ENCODE data around the gene ERN2.

ERN2 gene

GRCh38 chr16:23690771-23691482, 22.1 kb downstream of the ERN2 start:
- no peaks in the 10 kb centered on the region for H3K9me3 ChIP-seq (ENCODE audit: insufficient read depth, low read depth, low read length)
- H3K27me3 ChIP-seq (ENCODE audit: insufficient read depth, low read length, poor library complexity, severe bottlenecking), result no peaks in the 10 kb centered on the region
- no peaks in the 10 kb centered on the region for H3F3A ChIP-seq (ENCODE audit: low read depth)
- no peaks in the 10 kb centered on the region for H3K9me2 ChIP-seq (replicated peaks; ENCODE audit: low read depth, low read length)
- no peak overlapping the region for H2AFZ ChIP-seq (ENCODE audit: low read length)
- TF ChIP-seq EZH2phosphoT487 (IDR thresholded peaks at IDR 0.05; ENCODE audit: borderline replicate concordance) (no peak), CTCF (conservative IDR thresholded peaks at IDR 0.05; ENCODE audit: low read length) (no peak)
- H3K79me2 ChIP-seq (ENCODE audit: insufficient read depth, low read length), result peaks cover 16% of the 10 kb centered on the region
- peaks cover 16% of the 10 kb centered on the region for H4K20me1 ChIP-seq (ENCODE audit: insufficient read depth, low read length, poor library complexity, severe bottlenecking)
- H3K36me3 ChIP-seq (ENCODE audit: insufficient read depth, low read length), result peaks cover 62% of the 10 kb centered on the region; the same call in 1 of the 2 replicates
- H3K4me2 ChIP-seq (ENCODE audit: low read depth, low read length, poor library complexity, severe bottlenecking), result no peak overlapping the region
- H3K9ac ChIP-seq (ENCODE audit: low read depth, low read length, poor library complexity, severe bottlenecking), result no peak overlapping the region
- no peak overlapping the region for H3K4me3 ChIP-seq (ENCODE audit: low read length, poor library complexity, severe bottlenecking)
- H3K4me1 ChIP-seq (ENCODE audit: insufficient read depth, low read length, poor library complexity, severe bottlenecking), result no peaks in the 10 kb centered on the region

GRCh38 chr16:23689442-23690187, 23.4 kb downstream of the ERN2 start:
- Histone ChIP-seq H3F3A (ENCODE audit: low read depth) (no peaks in the 10 kb centered on the region), H3K79me2 (ENCODE audit: insufficient read depth, low read length) (peaks cover 28% of the 10 kb centered on the region), H3K9me2 (replicated peaks; ENCODE audit: low read depth, low read length) (no peaks in the 10 kb centered on the region), H3K36me3 (ENCODE audit: insufficient read depth, low read length) (peaks cover 72% of the 10 kb centered on the region; the same call in 1 of the 2 replicates), H2AFZ (ENCODE audit: low read length) (no peak overlapping the region), H4K20me1 (ENCODE audit: insufficient read depth, low read length, poor library complexity, severe bottlenecking) (peaks cover 22% of the 10 kb centered on the region), H3K4me2 (ENCODE audit: low read depth, low read length, poor library complexity, severe bottlenecking) (no peak overlapping the region), H3K9me3 (ENCODE audit: insufficient read depth, low read depth, low read length) (no peaks in the 10 kb centered on the region), H3K4me3 (ENCODE audit: low read length, poor library complexity, severe bottlenecking) (no peak overlapping the region), H3K9ac (ENCODE audit: low read depth, low read length, poor library complexity, severe bottlenecking) (no peak overlapping the region), H3K4me1 (ENCODE audit: insufficient read depth, low read length, poor library complexity, severe bottlenecking) (no peaks in the 10 kb centered on the region), H3K27me3 (ENCODE audit: insufficient read depth, low read length, poor library complexity, severe bottlenecking) (no peaks in the 10 kb centered on the region)
- TF ChIP-seq CTCF (conservative IDR thresholded peaks at IDR 0.05; ENCODE audit: low read length) (no peak), EZH2phosphoT487 (IDR thresholded peaks at IDR 0.05; ENCODE audit: borderline replicate concordance) (no peak)

- peaks cover 90% of the 10 kb centered on the region for H3K36me3 ChIP-seq (ENCODE audit: insufficient read depth, low read length)
- H3K4me2 ChIP-seq (ENCODE audit: low read depth, low read length, poor library complexity, severe bottlenecking), result no peak overlapping the region
- H3F3A ChIP-seq (ENCODE audit: low read depth), result no peaks in the 10 kb centered on the region
Measured at GRCh38 chr16:23687034-23687808, 25.8 kb downstream of the ERN2 start.

More at GRCh38 chr16:23687034-23687808, 25.8 kb downstream of the ERN2 start:
- Histone ChIP-seq H3K27me3 (ENCODE audit: insufficient read depth, low read length, poor library complexity, severe bottlenecking) (no peaks in the 10 kb centered on the region), H4K20me1 (ENCODE audit: insufficient read depth, low read length, poor library complexity, severe bottlenecking) (peaks cover 33% of the 10 kb centered on the region), H3K9me3 (ENCODE audit: insufficient read depth, low read depth, low read length) (no peaks in the 10 kb centered on the region), H3K9ac (ENCODE audit: low read depth, low read length, poor library complexity, severe bottlenecking) (no peak overlapping the region), H3K79me2 (ENCODE audit: insufficient read depth, low read length) (peaks cover 52% of the 10 kb centered on the region), H3K9me2 (replicated peaks; ENCODE audit: low read depth, low read length) (no peaks in the 10 kb centered on the region), H3K4me1 (ENCODE audit: insufficient read depth, low read length, poor library complexity, severe bottlenecking) (peaks cover 3% of the 10 kb centered on the region), H2AFZ (ENCODE audit: low read length) (no peak overlapping the region), H3K4me3 (ENCODE audit: low read length, poor library complexity, severe bottlenecking) (no peak overlapping the region)
- TF ChIP-seq CTCF (conservative IDR thresholded peaks at IDR 0.05; ENCODE audit: low read length) (no peak), EZH2phosphoT487 (IDR thresholded peaks at IDR 0.05; ENCODE audit: borderline replicate concordance) (no peak)

All from Loucy (cell line).